ENCODE data around the gene MYL5. TPM values are rescaled to one million over a fixed set of nuclear protein-coding genes. Genes with fewer than 3 reads are reported as not detected.

MYL5 gene
- total and polyA plus RNA-seq, 10 of the 15 experiments (the other 5 are each of a cell fraction or from before 2014, with no cell fraction given) = 1.2 to 13.8 (median 7.1) TPM

DNA sequence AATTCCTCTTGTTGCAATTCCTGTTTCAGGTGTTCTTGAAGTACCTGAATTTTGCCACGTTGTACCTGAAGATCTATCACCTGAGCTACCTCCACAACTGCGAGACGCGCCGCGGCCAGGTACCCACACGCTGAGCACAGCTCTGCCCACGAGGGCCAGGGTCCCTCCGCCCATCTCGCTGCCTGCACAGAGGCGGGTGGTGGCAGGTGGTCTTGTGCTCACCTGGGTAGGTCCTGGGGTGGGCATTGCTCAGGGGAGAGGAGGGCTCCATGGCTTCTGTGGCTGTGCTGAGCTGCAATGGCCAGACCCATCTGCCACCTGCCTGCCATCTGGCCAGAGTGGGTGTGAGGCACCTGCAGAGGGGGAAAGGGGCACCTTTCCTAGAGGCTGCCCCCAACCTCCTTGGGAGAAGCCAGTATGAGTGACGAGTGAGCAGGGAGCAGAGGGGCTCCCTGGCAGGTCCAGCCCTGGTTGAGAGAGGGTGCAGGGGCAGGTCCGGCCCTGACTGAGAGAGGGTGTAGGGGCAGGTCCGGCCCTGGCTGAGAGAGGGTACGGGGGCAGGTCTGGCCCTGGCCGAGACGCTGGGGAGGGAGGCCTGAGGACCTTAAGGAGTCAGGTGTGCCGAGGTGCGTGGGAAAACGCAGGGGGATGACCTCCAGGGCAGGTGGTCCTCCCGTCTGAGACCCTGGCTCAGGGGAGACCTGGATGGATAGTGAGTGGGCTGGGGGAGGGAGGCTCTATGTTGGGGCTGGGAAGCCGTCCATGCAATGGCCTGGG is 38.3 kb upstream of the MYL5 start:
- no peak overlapping the region for H2AFZ ChIP-seq (ENCODE audit: control insufficient read depth, low read depth, low read length)
- ChIA-PET SMC1A (ENCODE audit: uncharacterized antibody, unreplicated experiment) (no interaction called here), CTCF (no interaction called here), RAD21 (ENCODE audit: unreplicated experiment) (no interaction called here), POLR2A (no interaction called here)
- H3K36me3 ChIP-seq (ENCODE audit: control insufficient read depth in 2 of 2, insufficient read depth in 2 of 2, low read length in 1 of 2) = no peaks in the 10 kb centered on the region
- H3K27ac ChIP-seq (ENCODE audit: control insufficient read depth, insufficient read depth) = no peak overlapping the region
- no peak overlapping the region for H3K9ac ChIP-seq (ENCODE audit: control insufficient read depth, insufficient read depth, low read length)
- BruUV-seq (replicated peaks) = no TSS peak
- FAIRE-seq (no peak), ATAC-seq (no peak), DNase-seq (ENCODE audit: low read depth, low spot score) (no peak)
- no peaks in the 10 kb centered on the region for H3K4me1 ChIP-seq (ENCODE audit: control insufficient read depth, insufficient read depth, low read length)
- no peaks in the 10 kb centered on the region for H4K20me1 ChIP-seq (ENCODE audit: control insufficient read depth, insufficient read depth)
- in situ Hi-C loops (cut with MboI) (no loop called here), intact Hi-C loops (cut with micrococcal nuclease; ENCODE audit: unreplicated experiment) (no loop called here)
- 41% methylated on average over 22 of the region's 22 CpGs for WGBS (ENCODE audit: insufficient coverage, insufficient replicate concordance, low lambda C conversion rate, missing lambda C conversion rate)
- no peak overlapping the region for H3K4me3 ChIP-seq
- no peaks in the 10 kb centered on the region for H3K79me2 ChIP-seq (ENCODE audit: control insufficient read depth, insufficient read depth, low read length)
- no peak overlapping the region for H3K4me2 ChIP-seq (ENCODE audit: control insufficient read depth, insufficient read depth)
- H3K9me3 ChIP-seq (replicated peaks; ENCODE audit: control insufficient read depth, insufficient read depth, low read length) = peaks cover 3% of the 10 kb centered on the region; the same call in 2 of the 3 replicates
- H3K27me3 ChIP-seq (replicated peaks in 1 of 2; ENCODE audit: control insufficient read depth in 2 of 2, insufficient read depth in 2 of 2, low read length in 1 of 2) = no peaks in the 10 kb centered on the region
- TF ChIP-seq HCFC1 (IDR thresholded peaks at IDR 0.05; ENCODE audit: low read length) (no peak), STAT1 (conservative IDR thresholded peaks at IDR 0.05) (no peak), FOS (IDR thresholded peaks at IDR 0.05; ENCODE audit: borderline replicate concordance, extremely low read depth, insufficient read length) (no peak), MTA2 (IDR thresholded peaks at IDR 0.05; ENCODE audit: low read depth) (no peak), SREBF2 (IDR thresholded peaks at IDR 0.05; ENCODE audit: low read length) (no peak)
- TF ChIP-seq, protein P1, sequence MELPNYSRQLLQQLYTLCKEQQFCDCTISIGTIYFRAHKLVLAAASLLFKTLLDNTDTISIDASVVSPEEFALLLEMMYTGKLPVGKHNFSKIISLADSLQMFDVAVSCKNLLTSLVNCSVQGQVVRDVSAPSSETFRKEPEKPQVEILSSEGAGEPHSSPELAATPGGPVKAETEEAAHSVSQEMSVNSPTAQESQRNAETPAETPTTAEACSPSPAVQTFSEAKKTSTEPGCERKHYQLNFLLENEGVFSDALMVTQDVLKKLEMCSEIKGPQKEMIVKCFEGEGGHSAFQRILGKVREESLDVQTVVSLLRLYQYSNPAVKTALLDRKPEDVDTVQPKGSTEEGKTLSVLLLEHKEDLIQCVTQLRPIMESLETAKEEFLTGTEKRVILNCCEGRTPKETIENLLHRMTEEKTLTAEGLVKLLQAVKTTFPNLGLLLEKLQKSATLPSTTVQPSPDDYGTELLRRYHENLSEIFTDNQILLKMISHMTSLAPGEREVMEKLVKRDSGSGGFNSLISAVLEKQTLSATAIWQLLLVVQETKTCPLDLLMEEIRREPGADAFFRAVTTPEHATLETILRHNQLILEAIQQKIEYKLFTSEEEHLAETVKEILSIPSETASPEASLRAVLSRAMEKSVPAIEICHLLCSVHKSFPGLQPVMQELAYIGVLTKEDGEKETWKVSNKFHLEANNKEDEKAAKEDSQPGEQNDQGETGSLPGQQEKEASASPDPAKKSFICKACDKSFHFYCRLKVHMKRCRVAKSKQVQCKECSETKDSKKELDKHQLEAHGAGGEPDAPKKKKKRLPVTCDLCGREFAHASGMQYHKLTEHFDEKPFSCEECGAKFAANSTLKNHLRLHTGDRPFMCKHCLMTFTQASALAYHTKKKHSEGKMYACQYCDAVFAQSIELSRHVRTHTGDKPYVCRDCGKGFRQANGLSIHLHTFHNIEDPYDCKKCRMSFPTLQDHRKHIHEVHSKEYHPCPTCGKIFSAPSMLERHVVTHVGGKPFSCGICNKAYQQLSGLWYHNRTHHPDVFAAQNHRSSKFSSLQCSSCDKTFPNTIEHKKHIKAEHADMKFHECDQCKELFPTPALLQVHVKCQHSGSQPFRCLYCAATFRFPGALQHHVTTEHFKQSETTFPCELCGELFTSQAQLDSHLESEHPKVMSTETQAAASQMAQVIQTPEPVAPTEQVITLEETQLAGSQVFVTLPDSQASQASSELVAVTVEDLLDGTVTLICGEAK (IDR thresholded peaks at IDR 0.05; ENCODE audit: borderline replicate concordance) = no peak
- TF ChIP-seq, protein P2, sequence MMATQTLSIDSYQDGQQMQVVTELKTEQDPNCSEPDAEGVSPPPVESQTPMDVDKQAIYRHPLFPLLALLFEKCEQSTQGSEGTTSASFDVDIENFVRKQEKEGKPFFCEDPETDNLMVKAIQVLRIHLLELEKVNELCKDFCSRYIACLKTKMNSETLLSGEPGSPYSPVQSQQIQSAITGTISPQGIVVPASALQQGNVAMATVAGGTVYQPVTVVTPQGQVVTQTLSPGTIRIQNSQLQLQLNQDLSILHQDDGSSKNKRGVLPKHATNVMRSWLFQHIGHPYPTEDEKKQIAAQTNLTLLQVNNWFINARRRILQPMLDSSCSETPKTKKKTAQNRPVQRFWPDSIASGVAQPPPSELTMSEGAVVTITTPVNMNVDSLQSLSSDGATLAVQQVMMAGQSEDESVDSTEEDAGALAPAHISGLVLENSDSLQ (IDR thresholded peaks at IDR 0.05) = no peak
- TF ChIP-seq, protein P3, sequence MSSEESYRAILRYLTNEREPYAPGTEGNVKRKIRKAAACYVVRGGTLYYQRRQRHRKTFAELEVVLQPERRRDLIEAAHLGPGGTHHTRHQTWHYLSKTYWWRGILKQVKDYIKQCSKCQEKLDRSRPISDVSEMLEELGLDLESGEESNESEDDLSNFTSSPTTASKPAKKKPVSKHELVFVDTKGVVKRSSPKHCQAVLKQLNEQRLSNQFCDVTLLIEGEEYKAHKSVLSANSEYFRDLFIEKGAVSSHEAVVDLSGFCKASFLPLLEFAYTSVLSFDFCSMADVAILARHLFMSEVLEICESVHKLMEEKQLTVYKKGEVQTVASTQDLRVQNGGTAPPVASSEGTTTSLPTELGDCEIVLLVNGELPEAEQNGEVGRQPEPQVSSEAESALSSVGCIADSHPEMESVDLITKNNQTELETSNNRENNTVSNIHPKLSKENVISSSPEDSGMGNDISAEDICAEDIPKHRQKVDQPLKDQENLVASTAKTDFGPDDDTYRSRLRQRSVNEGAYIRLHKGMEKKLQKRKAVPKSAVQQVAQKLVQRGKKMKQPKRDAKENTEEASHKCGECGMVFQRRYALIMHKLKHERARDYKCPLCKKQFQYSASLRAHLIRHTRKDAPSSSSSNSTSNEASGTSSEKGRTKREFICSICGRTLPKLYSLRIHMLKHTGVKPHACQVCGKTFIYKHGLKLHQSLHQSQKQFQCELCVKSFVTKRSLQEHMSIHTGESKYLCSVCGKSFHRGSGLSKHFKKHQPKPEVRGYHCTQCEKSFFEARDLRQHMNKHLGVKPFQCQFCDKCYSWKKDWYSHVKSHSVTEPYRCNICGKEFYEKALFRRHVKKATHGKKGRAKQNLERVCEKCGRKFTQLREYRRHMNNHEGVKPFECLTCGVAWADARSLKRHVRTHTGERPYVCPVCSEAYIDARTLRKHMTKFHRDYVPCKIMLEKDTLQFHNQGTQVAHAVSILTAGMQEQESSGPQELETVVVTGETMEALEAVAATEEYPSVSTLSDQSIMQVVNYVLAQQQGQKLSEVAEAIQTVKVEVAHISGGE (CRISPR knock-in tag; IDR thresholded peaks at IDR 0.05) = no peak
- TF ChIP-seq, protein P4, sequence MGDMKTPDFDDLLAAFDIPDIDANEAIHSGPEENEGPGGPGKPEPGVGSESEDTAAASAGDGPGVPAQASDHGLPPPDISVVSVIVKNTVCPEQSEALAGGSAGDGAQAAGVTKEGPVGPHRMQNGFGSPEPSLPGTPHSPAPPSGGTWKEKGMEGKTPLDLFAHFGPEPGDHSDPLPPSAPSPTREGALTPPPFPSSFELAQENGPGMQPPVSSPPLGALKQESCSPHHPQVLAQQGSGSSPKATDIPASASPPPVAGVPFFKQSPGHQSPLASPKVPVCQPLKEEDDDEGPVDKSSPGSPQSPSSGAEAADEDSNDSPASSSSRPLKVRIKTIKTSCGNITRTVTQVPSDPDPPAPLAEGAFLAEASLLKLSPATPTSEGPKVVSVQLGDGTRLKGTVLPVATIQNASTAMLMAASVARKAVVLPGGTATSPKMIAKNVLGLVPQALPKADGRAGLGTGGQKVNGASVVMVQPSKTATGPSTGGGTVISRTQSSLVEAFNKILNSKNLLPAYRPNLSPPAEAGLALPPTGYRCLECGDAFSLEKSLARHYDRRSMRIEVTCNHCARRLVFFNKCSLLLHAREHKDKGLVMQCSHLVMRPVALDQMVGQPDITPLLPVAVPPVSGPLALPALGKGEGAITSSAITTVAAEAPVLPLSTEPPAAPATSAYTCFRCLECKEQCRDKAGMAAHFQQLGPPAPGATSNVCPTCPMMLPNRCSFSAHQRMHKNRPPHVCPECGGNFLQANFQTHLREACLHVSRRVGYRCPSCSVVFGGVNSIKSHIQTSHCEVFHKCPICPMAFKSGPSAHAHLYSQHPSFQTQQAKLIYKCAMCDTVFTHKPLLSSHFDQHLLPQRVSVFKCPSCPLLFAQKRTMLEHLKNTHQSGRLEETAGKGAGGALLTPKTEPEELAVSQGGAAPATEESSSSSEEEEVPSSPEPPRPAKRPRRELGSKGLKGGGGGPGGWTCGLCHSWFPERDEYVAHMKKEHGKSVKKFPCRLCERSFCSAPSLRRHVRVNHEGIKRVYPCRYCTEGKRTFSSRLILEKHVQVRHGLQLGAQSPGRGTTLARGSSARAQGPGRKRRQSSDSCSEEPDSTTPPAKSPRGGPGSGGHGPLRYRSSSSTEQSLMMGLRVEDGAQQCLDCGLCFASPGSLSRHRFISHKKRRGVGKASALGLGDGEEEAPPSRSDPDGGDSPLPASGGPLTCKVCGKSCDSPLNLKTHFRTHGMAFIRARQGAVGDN (IDR thresholded peaks at IDR 0.05) = no peak

All from GM12878 (cell line).